DMS79 treated with DMSO at 0.1 percent for 48 hours (cell line): ENCODE data around the gene ARL14.

Experiments
- DNase-seq: peaks from one replicate; lab custom pipeline; 2025; lab: John Stamatoyannopoulos, UW

ARL14 gene

DNA sequence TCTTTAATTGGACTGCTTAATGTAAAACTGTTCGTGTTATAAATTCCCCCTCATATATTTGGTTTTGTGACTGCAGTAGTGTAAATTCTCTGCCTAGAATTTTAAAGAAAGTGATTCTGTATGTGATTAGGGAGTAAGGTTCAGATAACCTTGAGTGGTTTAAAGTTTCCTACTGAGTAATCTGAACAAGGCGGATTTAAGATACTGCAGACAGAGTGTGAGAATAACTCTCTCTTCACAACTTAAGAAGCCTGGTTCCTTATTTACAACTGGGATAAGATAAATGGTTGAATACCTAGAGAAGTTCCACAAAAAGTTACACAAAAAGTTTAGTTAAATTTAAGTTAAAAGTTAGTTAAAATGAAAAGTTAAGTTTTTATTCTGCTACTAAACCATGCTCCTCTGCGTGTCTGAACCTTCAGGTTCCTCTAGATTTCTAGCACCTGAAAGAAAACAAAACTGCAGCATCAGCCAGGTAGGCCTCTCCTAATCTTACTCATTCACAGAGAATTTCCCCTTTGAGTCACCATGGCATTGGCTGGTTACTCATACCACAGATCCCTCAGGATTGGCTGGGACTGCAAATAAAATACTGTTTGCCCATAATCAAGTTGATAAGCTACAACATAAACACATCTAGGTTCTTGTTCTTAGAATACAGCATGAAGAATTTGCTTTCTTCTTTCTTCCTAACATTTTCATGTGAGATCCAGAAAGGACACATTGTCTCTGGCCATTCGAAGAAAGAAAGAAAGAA lies at the start of gene ARL14:
ARL14 (plus strand) TSS at position 614 of the 757 bp plus-strand sequence. CDS start 187 bp downstream, outside the sequence.
- no peak for DNase-seq

DNA sequence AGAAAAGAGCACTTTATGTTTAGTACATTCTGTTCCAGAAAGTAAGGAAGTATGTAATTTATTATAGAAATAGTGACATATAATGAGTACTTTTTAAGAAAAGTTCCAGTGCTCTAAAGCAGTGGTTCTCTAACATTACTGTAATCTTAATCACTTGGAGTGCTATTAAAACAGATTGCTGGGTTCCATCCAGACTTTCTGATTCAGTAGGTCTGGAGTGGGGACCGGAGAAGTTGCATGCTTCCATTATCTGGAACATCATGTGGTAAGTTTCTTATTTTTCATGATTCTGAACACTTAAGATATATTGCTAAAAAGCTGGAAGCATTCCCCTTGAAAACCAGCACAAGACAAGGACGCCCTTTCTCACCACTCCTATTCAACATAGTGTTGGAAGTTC lies 47.5 kb upstream of the ARL14 start:
- DNase-seq, result no peak

DNA sequence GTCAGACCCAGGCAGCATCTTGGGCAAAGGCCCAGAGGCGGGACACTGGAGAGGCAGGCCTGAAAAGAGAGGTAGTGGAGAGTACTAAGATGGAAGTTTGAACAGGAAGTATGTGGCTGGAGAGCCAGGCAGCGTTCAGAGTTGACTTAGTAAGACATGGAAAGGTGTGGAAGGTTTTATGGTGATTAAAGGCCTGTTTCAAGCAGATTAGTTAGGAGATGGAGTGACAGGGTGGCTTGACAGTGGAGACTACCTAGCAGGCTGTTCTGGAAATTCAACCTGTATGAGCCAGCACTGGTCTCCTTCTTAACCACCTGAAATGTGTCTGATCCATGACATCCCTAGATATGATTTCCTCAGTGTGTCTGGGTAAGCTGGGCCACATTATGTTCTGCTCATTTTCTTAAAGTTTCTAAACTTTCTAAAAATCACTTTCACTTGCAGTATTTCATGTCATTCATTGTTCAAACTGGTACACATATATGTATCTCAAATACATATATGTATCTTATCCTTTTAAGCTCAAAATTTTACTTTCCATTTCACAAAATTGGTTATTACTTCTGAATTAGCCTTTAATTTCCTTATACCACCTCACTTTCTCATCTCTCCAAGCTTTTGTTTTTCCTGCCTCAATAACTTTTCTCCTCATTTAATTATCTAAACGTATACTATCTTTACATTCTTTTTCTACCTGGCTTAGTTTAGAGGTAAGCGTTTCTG lies 43.4 kb upstream of the ARL14 start:
- DNase-seq, result no peak

DNA sequence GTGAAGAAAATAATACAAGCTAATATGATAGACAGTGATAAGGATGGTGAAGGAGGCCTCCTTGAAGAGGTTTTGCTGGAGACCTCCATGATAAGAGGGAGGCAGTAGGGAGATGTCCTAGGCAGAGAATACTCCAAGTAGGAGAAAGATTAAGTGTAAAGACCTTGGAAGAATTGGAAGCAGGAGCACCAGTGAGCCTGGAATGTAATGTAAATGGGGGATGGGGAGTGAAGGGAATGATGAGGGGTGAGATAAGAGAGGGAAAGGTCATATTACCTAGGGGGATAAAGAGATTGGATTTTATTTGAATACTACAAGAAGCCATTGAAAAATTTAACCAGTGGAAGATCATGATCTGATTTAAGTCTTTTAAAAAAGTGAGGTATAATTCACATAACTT lies 41.7 kb upstream of the ARL14 start:
- no peak for DNase-seq

DNA sequence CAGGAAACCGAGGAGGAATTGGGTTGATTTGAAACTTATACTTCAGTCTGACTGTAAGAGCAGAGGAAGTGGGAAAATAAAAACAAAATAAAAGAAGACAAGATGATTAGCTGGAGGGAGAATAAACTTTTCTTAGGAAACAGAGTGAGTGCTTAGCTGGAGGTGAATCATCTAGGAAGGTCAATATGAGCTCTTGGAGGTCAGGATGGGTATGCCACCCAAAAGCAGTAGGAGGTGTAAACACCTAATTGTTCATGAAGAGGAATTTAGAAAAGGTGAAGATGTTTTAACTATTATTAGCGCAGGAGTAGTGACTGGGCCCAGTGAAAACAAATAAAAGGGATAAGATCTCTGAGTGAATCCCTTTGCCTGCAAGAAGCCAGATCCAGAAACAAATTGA lies 39.9 kb upstream of the ARL14 start:
- no peak for DNase-seq

DNA sequence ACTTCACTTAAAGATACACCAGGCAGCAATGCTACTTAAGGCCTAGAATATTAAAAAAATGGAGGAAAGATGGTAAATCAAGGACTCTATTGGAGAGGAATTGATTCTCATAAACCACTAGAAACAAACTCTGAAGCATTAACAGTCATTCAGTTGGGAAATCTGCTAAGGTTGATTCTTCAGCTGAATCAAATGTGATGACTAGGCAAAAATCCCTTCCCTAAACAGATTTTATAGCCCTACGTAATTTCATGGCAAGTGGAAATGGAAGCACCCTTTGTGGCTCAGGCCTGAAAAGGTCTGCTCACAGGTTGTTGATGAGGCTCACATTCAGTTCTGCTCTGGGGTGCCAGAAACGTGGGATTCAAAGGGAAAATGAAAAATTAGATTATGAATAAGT lies 38.8 kb upstream of the ARL14 start:
- no peak for DNase-seq

DNA sequence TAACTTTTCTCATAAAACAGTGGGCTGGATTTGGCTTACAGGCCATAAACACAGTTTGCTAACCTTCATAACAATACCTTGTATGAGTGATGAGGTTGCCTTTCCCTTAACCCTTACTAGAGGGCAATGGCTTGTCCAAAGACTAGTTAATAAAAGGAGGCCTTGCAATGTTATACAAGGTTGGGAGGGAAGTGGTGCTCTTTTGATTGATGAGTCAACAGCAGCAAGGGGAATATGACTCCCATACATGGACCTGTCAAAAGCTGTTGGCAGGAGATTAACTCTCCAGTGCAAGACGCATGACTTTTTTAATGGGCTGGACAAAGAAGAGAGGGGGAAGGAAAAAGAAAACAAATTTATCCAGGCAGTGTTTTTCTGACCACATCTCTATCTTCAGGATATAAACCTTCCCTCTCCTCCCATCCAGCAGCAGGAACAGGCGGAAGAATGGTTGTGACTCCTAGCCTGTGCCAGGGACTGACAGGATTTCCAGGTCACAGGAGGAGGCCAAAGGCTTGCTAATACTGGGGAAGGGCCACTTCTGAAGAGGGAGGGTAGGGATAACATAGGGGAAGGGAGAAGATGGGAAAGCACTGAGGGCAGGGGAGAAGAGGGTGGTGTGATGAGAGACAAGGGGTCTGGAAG lies 35.2 kb upstream of the ARL14 start:
- peak; percentile 7 for DNase-seq

DNA sequence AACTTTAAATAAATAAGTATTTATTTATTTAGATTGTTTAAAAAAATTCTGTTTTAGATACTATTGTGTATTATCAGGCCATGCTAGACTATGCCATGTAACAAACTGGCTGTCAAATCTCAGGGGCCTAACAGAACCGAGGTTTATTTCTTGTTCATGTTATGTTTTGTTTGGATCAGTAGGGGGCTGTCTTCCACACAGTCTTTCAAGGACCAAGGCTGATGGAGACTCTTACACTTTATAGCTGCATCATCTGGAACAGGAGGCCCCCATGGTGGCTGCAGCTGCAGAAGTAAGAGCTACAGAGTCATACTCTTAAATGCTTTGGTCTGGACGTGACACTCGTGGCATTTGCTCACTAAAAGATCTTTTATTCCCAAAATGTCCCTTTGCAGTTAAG lies 33.0 kb upstream of the ARL14 start:
- no peak for DNase-seq

DNA sequence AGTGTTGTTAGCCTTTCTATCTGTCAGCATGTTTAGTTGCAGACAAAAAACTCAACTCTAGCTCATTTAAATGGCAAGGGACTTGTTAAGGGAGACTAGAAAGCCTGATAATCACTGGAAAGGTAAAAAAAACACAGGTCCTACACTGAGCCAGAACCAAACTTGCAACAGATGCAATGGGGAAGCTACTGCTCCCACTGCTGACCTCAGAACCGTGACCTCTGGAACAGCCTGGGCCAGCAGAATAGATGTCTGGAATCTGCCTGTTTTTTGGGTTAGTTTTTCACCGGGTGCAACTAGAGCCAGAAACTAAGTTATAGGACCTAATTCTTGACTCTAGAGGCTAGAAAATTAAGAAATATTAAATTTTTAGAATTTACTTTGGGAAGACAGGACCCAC lies 32.5 kb upstream of the ARL14 start:
- DNase-seq, result no peak

DNA sequence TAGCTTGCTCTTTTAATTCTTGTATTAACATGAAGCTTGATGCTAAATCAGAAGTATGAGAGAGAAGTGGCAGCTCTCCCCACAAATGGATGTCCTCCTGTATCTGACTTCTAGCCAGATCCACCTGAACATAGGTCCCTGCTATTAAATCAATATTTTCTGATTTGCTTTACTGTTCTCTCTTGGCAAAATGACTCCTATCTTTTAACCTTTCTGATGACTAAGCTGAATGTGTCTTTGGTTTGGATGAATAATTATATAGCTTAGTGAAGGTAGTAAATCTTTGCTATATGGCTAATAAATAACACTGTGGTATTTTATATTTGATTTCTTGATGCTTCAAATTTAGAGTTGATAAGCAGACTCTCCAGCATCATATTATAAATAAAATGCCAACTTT lies 28.3 kb upstream of the ARL14 start:
- DNase-seq, result no peak

DNA sequence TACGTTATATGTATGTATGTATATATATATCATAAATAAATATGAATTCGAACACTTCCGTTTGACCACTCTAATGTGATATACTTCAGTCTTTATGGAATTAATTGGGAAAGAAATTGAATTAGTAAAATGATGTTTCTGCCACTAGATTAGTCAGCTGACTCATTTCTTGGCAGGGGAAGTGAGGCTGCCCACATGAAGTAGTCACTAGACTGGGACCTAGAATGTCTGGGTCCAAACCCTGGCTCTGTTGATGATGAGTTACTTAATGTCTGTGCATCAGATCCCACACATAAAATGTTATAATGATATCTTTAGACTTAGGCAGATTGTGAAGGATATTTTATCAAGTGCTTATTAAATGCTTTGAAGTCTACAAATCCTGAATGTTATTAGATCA lies 27.4 kb upstream of the ARL14 start:
- DNase-seq, result no peak

DNA sequence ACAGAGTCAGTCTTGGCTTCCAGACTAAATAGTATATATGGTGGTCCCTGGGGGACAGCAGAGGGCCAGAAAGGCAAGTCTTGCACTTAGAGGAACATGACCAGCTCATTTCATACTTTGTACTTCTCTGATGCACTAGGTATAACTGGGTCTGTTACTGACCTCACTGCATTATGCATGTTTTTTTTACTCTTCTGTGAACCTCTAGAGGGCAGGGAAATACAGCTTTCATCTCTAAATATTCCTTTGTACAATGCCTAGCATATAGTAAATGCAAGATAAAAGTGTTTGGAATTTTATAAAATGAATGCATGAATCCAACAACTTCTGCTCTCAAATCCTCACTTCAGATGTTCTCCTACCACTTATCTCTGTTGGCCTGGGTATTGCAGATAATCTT lies 23.4 kb upstream of the ARL14 start:
- DNase-seq, result no peak

DNA sequence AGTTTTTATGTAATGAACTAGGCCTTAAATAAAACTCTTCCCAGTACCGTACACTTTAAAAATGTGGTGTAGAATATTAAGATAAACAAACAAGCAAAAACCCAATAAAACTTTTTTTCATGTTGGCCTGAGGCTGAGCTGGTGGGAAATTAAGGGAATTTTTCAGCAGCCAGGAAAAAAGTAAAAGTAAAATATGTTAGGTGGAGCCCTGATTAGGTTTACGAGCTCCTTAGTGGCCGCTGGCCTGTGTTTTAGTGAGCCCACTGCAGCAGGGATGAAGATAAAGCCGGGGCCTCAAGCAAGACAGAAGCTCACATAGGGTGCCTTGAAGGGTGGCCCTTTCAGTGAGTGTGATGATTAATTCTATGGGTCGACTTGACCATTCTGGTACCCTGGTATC lies 16.1 kb upstream of the ARL14 start:
- no peak for DNase-seq

DNA sequence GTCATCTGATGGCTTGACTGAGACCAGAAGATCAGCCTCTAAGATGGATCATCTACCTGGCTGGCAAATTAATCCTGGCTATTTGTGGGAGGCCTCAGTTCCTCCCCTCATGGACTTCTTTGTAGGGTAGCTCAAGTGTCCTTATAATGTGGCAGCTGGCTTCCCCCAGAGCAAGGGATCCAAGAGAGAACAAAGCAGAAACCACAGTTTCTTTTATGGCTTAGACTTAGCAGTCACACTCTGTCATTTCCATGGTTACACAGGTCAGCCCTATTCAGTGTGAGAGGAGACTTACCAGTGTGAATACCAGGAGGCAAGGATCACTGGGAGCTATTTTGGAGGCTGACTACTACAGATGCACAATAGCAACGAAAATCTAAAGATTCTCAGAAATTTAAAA lies 15.3 kb upstream of the ARL14 start:
- peak; percentile 33 for DNase-seq

DNA sequence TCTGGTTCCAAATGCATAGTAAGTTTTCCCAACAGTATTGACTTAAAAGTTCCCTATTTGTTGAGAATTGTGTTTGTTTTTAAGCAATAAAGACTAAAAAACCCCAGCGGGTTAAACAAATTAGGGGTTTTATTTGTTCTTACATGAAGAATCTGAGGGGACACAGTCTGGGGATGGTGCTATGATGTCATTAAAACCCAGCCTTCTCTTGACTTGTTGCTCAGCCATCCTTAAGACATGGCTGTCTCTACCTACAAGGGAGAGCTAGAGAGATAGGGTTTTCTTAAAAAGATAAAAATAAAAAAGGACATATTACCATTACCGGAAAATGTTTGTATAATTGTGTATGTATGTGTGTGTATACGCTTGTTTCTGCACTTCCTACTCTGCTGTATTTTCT lies 11.7 kb upstream of the ARL14 start:
- no peak for DNase-seq

DNA sequence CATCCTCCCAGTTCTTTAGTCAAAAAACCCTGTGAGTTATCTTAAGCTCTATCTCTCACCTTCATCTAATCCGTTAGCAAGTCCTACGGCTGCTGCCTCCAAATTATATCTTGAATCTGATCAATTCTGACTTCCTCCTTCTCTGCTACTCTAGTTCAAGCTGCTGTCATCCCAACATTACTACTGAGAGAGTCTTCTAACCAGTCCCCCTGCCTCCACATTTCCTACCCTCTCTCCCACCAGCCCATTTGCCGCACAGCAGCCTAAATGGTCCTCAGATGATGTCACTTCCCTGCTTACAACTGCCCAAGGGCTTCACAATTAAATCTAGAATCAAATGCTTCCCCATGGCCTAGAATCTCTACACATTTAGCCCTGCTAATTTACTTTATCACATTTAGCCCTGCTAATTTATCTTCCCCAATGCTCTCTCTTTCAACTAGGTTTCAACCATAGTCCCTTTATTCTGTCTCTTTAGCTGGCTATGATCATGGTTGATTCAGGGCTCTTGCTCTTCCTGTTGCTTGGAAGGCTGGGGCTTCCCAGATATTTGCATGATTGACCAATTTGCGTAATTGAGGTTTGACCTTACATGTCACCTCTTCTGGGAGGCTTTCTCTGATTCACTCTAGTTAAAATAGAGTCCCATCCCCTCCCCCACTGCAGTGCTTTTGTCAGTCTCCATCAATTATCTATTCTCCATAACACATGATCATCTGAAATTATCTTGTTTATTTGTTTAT lies 11.0 kb upstream of the ARL14 start:
- DNase-seq, result no peak

DNA sequence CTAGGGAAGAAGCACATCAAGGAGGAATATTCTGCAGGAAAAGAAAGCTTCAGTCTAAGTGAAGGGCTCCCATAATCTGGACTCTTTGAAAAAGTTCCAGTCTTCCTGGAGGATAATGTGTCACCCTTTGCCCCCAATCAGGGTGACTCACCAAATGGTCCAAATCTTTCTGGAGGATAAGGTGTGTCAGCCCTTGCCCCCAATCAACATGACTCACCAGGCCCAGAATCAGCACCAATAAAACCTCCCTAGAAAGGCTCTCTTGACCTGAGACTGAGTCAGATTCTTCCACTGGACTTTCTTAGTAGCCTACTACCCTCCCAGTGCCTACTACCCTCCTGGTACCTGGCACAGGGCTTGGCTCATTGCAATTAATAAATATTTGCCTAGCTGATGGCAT lies 9.5 kb upstream of the ARL14 start:
- no peak for DNase-seq

DNA sequence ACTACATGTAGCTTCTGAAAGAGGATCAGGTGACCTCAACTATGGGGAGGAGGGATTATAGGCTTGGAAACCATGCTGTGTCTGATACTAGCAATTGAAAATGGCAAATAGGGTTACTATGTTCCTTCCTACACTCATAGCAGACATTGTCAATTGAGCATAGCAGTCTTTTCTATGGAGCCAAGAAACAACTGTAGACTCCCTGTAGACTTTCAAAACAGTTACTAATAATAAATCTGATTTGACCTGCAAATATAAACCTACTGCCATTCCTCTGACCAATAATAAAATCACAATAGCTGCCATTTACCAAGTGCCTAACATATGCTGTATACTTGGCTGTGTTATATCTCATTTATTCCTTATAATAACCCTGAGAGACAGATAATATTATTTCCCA lies 8.5 kb upstream of the ARL14 start:
- no peak for DNase-seq

DNA sequence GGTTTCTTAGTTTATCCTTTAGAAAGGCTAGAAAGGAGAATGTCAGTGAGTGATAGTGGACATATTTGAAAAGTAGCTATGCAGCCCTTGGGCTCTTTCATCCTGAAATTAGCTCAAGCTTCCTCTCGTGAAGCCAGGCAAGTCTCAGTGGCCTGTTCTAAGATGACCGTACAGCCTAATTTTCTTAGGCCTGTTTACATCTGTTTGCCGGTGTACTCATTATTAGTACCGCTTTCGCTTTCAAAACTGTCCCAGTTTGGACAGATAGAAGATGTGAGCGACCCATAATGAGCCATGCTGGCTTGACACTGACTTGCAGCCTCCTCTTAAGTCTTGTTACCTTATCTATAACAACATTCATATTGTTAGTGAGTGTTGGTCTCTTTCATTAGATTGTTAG lies 5.7 kb upstream of the ARL14 start:
- DNase-seq, result no peak

DNA sequence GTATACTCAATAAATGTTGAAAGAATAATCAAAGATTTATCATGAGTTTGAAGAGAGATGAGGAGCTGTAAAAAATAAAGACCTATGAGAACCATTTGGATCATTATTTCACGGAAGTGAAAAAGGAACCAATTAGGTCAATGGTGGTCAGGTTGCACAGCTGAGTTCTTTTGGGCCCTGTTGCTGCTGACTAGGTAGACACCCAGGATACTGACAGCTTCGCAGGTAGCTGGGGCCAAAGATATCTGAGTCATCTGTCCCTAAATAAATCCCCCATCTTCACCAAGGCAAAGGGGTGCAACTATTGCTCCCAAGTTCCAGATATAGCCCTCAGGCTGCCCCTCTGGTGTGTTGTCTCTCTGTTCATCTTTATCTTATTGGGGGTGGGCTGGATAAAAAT lies 5.0 kb upstream of the ARL14 start:
- DNase-seq, result no peak

DNA sequence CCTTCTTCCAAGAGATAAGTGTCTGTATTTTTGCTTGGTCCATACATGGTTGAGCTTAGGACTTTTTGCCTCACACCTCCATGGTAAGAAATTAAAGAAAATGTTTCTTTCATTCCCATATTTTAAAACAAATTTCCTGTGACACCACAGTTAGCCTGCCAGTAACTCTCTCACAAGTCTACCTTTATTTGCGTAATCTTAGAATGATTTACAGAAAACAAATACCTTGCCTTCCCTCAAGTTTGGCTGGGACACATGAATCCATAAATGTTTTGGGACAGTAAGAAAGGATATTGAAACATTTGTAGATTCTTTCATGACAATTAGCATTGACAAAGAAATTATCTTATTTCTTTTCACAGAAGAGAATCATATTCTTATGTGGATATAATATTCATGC lies 3.8 kb upstream of the ARL14 start:
- no peak for DNase-seq

DNA sequence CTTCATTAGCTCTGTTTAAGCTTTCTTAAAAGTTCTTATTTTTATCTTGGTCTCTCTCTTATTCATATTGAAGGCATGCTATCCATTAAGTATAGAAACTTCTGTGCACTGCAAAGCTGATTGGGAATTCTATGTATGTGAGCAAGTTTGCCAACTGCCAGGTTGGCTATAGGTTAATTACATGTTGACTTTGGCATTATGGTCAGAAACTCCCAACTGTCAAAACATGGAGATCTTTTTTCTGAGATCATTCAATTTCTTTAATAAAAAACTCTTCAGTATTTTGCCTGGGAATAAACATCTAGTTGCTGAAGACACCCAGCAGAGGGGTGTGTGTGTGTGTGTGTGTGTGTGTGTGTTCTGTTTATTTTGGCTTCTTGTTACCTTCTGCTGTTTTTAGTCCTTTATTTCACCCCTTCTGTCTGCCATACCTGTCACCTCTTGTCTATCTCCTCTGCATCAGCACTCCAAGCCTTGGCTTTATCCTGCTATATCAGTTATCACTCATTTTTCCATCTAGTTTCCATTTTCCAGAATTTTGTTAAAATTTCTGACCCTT lies 1.3 kb upstream of the ARL14 start:
- DNase-seq, result no peak
